Activated CD4-positive, alpha-beta T cell treated with anti-CD3 and anti-CD28 coated beads for 24 hours (primary cell): Measurements from ENCODE around the gene ULBP2.
A peak's percentile ranks its signal among the peaks of the same experiment; 100 is the strongest.
"Not testable (repeated sequence)": the region's sequence is repeated elsewhere in the genome, so short reads cannot be mapped to it uniquely, and the experiment has no call there.

Source experiments
- DNase-seq, 2 donors: peaks; one replicate each; pipeline ENCODE4 v3.0.0-alpha.2; 2020; ENCODE audit warnings: low read depth in 2 of 2

Gene ULBP2

GRCh38 chr6:149950423-149950822, 8.6 kb downstream of the ULBP2 start:
- DNase-seq = no peak

- no peak for DNase-seq
These were observed 9.3 kb downstream of the ULBP2 start for GRCh38 chr6:149951096-149951495.

- DNase-seq = no peak
These were observed 9.8 kb downstream of the ULBP2 start for GRCh38 chr6:149951626-149952025.

DNA sequence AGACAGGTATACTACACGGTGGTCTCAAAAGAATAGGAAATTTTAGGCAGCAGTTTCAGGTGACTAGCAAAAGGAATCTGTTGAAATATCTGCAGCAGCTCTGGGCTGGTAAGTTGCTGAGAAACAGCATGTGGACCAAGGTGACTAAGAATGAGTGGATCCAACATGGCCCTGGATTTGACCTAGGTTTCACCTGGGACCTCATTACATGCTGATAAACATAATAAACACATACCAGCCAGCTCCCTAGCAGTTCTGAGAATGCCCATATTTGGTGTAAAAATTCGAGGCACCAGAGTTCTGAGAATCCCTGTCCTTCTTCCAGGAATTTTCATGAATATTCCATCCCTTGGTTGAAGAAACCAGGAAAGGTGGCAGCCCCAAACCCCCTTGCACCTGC, 11.6 kb downstream of the ULBP2 start:
- not testable (repeated sequence) for DNase-seq

DNA sequence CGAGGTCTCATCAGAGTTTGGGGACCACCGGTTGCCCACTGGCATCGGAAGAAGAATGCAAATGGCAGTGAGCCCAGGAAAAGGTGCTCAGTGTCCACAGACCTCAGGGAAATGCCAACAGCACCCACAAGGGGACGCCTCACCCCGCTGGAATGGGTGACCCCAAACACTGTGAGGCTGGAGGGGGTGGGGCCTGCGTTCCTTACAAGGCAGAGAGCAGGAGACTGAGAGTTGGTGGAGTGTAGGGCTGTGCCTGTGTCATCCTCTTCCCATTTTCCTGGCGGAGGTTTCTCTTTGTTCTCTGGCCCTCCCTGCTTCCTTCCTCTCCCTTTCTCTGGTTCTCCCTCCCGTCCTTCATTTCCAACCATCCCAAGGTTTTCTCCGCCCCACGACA, 12.1 kb downstream of the ULBP2 start:
- not testable (repeated sequence) for DNase-seq

DNA sequence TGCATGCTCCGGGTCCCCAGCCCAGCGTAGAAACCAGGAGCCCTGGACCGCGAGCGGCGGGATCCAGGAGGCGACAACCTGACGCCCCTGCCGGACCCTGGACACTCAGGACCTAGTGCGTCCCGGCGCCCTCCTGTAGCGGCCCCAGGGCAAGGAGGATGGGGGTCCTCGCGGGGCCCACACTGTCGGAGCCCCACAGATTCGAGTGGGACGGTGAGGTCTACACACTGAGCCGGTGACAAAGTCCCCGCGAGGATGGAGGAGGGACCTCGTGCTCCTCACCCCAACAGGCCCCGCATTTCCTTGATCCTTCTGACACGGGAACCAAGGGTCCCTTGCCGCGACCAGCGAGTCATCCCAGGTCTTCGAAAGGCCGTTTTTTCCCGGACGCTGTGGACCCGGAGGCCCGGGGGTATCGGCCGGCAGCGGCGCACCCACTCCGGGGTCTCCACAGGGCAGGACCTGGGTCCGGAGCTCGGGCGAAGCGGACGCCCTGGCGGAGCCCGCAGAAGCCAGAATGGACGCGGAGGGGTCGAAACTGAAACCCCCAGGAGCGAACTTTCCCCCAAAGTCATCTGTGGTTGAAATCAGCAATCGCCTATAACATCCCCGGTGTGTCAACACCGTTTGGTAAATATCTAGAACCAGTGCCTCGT, 12.6 kb downstream of the ULBP2 start:
- DNase-seq = not testable (repeated sequence)

DNA sequence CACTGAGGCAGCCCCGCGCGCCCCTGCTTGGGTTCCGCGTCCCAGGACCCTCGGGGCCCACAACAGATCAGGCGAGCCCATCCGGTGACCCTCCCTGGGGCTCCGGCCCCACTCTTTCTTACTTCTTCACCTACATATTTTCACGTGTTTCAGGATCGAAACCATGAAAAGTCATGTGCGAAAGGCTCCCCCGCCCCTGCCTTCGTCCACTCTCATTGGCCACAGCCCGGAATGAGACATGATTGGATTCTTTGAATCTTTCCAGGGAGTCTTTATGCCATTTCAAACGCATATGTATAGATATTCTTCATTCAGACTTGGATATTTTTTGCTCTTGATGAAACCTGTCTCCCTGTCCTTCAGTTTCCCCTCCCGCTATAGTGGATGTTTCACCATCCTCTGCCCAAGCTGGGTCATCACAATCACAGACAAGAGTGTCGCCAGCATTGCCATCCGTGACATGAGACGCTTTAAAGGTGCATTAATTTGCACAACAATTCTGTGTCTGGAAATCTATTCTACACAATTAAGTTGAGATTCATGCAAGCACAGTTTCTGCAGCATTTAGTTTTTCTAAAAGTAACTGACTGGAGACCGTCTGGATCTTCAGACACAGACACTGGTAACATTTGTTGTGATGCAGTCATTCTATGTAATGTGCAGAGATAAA, 13.3 kb downstream of the ULBP2 start:
- not testable (repeated sequence) for DNase-seq

- not testable (repeated sequence) for DNase-seq
These were observed 14.0 kb downstream of the ULBP2 start for GRCh38 chr6:149955654-149956317.

GRCh38 chr6:149958124-149958523, 16.3 kb downstream of the ULBP2 start:
- not testable (repeated sequence) for DNase-seq

GRCh38 chr6:149959806-149960205, 18.0 kb downstream of the ULBP2 start:
- DNase-seq = not testable (repeated sequence)

GRCh38 chr6:149960488-149960887, 18.7 kb downstream of the ULBP2 start:
- DNase-seq = no peak

DNA sequence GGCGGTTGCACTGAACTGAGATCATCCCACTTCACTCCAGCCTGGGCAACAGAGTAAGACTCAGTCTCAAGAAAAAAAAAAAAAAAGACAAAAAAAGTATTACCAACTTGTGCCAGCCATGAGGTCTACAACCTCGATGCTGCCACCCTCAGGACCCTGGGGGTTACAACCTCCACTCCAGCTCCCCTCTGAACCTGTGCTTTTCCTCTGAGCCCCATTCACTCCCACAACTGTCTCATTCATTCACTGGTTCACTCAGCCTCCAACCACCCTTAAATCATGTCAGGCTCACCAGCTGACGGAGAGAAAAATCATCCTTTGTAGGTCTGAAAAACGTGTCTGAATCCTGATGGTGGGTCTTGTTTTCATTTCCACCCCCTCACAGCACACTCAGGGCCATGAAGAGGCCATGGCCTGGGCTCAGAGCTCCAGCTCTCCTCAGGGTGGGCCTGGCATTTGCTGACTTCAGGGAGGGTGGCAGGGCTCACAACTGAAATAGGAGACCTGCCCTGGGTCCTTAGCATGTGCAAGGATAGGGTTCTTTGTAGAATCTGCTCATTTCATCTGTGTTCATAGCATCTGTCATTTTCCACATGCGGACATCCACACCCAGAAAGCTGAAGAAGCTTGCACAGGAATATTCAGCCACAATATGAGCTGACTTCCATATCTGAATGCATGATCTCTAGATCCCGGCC, 20.1 kb downstream of the ULBP2 start:
- DNase-seq = peak in 1 of 2 donors; percentile 19

GRCh38 chr6:149962461-149963211, 20.8 kb downstream of the ULBP2 start:
- no peak for DNase-seq

DNA sequence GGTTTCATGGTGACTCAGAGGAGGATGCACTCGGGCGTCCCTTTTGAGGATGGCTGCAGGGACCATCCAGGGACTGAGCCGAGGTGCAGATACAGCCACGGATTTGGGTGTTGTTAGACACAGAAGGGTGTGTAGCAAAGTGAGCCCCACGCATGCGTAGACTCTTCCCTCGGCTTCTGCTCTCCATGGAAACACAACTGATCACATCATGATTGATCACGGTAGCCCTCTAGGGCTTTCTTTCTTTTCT, 21.3 kb downstream of the ULBP2 start:
- DNase-seq = peak in 1 of 2 donors; percentile 47

DNA sequence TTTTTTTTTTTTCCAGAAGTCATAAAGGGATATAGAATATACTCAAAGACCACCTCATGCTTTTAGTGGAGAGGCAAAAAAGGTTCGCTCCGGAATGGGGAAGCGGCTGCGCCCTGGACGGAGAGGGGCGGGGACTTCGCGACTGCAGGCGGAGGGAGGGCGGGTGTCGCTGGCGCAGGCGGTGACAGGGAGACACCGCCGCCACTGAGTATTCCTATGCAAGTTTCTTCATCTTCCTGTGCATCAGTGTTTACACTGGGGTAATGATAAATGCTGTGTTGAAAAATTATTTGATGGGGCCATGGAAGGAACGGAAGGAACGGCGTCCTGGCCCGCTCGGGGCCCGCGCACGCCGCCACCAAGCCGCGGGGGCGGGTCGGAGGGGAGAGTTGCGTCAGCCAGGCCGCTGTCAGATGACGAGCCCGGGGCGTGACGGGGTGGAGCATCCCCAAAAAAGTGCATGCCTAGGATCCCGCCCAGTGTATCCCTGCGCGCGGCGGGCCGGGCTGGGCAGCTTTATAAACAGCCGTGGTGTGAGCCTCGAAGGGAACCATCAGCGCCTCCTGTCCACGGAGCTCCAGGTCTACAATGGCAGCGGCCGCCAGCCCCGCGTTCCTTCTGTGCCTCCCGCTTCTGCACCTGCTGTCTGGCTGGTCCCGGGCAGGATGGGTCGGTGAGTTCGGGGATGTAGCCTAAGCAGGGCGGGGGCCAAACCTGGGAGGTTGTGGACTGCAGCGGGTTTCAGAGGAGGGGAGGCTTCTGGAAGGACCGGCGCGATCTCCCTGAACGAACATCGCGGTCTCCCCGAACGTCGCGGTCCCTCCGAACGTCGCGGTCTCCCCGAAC, 21.9 kb downstream of the ULBP2 start, which contains the start of gene ULBP1:
TSS of gene ULBP1 (plus strand) at position 482 of the 846 bp plus-strand sequence. CDS start at position 589, 107 bp downstream.
- DNase-seq = peak; percentile 68 to 84

DNA sequence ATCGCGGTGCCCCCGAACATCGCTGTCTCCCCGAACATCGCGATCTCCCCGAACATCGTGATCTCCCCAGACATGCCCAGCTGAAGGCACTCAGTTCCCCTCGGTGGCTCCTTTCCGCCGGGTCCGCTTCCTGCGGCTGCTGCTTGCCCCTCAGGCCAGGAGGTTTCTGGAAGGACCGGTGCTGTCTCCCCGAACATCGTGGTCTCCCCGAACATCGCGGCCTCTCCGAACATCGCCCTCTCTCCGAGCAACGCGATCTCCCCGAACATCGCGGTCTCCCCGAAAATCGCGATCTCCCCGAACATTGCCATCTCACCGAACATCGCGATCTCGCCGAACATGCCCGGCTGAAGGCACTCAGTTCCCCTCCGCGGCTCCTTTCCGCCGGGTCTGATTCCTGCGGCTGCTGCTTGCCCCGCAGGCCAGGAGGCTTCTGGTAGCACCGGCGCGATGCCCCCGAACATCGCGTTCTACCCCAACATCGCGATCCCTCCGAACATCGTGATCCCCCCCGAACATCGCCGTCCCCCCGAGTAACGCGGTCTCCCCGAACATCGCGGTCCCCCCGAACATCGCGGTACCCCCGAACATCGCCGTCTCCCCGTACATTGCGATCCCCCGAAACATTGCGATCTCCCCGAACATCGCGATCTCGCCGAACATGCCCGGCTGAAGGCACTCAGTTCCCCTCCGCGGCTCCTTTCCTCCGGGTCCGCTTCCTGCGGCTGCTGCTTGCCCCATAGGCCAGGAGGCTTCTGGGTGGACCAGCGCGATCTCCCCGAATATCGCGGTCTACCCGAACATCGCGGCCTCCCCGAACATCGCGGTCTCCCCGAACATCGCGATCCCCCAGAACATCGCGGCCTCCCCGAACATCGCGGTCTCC, 22.7 kb downstream of the ULBP2 start:
- DNase-seq = peak in 1 of 2 donors; percentile 15

- DNase-seq = peak in 1 of 2 donors; percentile 14
These were observed 23.6 kb downstream of the ULBP2 start for GRCh38 chr6:149965194-149966020.

GRCh38 chr6:149966319-149966718, 24.5 kb downstream of the ULBP2 start:
- not testable (repeated sequence) for DNase-seq

DNA sequence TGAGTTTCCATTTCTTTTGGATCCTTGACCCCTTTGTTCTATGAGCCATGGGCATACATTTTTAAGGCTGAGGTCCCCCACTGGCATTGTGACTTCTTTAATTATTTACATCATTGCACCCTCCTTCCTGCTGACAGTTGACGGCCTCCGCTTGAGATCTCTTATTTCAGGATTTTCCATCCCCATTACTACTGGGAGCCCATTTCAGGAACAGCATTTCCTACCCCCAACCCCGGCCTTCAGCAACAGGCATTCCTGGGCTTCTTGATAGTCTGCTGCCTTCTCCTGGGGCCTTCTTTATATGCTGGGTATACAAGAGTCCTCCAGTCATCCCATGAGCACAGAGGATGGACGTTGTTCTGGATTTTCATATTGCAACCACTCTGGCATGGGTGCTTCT, 25.8 kb downstream of the ULBP2 start:
- no peak for DNase-seq
